Ishikawa (cell line): ENCODE measurements around the gene SORT1.

Experiments used
- FOXM1 ChIP-seq: IDR thresholded peaks from 2 replicates; pipeline ENCODE4 v1.6.1; 2012; ENCODE audit warnings: low read depth, borderline replicate concordance
- MAX ChIP-seq: IDR thresholded peaks from 2 replicates; pipeline ENCODE4 v1.6.1; 2012
- REST ChIP-seq: IDR thresholded peaks from 2 replicates; pipeline ENCODE4 v1.6.1; 2012; ENCODE audit warnings: low read depth, mild to moderate bottlenecking
- TAF1 ChIP-seq: IDR thresholded peaks from 2 replicates; pipeline ENCODE4 v1.6.1; 2012; ENCODE audit warnings: low read depth, mild to moderate bottlenecking
- TEAD4 ChIP-seq: IDR thresholded peaks from 2 replicates; pipeline ENCODE4 v1.6.1; 2012
- YY1 ChIP-seq: IDR thresholded peaks from 2 replicates; pipeline ENCODE4 v1.6.1; 2012; ENCODE audit warnings: low read depth

DNA sequence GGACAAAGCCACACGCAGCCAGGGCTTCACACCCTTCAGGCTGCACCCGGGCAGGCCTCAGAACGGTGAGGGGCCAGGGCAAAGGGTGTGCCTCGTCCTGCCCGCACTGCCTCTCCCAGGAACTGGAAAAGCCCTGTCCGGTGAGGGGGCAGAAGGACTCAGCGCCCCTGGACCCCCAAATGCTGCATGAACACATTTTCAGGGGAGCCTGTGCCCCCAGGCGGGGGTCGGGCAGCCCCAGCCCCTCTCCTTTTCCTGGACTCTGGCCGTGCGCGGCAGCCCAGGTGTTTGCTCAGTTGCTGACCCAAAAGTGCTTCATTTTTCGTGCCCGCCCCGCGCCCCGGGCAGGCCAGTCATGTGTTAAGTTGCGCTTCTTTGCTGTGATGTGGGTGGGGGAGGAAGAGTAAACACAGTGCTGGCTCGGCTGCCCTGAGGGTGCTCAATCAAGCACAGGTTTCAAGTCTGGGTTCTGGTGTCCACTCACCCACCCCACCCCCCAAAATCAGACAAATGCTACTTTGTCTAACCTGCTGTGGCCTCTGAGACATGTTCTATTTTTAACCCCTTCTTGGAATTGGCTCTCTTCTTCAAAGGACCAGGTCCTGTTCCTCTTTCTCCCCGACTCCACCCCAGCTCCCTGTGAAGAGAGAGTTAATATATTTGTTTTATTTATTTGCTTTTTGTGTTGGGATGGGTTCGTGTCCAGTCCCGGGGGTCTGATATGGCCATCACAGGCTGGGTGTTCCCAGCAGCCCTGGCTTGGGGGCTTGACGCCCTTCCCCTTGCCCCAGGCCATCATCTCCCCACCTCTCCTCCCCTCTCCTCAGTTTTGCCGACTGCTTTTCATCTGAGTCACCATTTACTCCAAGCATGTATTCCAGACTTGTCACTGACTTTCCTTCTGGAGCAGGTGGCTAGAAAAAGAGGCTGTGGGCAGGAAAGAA lies 122.9 kb downstream of the SORT1 start:
- TF ChIP-seq TAF1 (no peak), TEAD4 (no peak), YY1 (no peak), MAX (no peak), REST (no peak), FOXM1 (no peak)
